HepG2 (cell line): Measurements from ENCODE around the gene VDAC1. TPM values are rescaled to one million over a fixed set of nuclear protein-coding genes. Genes with fewer than 3 reads are reported as not detected.

Experiments used
- AGO2 ChIP-seq: fragments of 200-400 bp; formaldehyde crosslinking; optimal IDR thresholded peaks from 2 replicates; pipeline ENCODE3; 2017; ENCODE audit warnings: mild to moderate bottlenecking, low read depth, low read length, moderate library complexity
- BCLAF1 ChIP-seq: fragments of 450-650 bp; IDR thresholded peaks from 2 replicates; pipeline ENCODE4 v1.6.1; 2017; ENCODE audit warnings: mild to moderate bottlenecking
- BRCA1 ChIP-seq: sonication (generic); formaldehyde crosslinking; IDR thresholded peaks from 2 replicates; pipeline ENCODE4 v1.4.0; 2020; ENCODE audit warnings: missing genetic modification reagents
- ETV5 ChIP-seq: IDR thresholded peaks from 2 replicates; pipeline ENCODE4 v1.6.1; 2018; ENCODE audit warnings: missing biosample characterization, missing genetic modification reagents, inconsistent platforms, borderline replicate concordance
- HNF4A ChIP-seq: sonication (generic); formaldehyde crosslinking; IDR thresholded peaks from 2 replicates; pipeline ENCODE4 v1.4.0; 2020; ENCODE audit warnings: missing genetic modification reagents
- IKZF1 ChIP-seq: fragments of 450-650 bp; IDR thresholded peaks from 2 replicates; pipeline ENCODE4 v1.7.1; 2016
- MIER2 ChIP-seq: IDR thresholded peaks from 2 replicates; pipeline ENCODE4 v1.6.1; 2016; ENCODE audit warnings: missing biosample characterization, missing genetic modification reagents
- PBX3 ChIP-seq: sonication (generic); formaldehyde crosslinking; IDR thresholded peaks from 2 replicates; pipeline ENCODE4 v1.8.1; 2023; ENCODE audit warnings: missing genetic modification reagents, inconsistent platforms, borderline replicate concordance
- POLR2A ChIP-seq, 2 experiments: IDR thresholded peaks; 2 replicates each; pipeline ENCODE4 v1.6.1; 2011; ENCODE audit warnings: low read depth in 2 of 2, low read length in 2 of 2, mild to moderate bottlenecking in 1 of 2, moderate library complexity in 1 of 2; ENCODE audit not compliant: insufficient read depth in 1 of 2
- SP2 ChIP-seq: sonication (generic); formaldehyde crosslinking; IDR thresholded peaks from 2 replicates; pipeline ENCODE4 v1.5.1; 2020; ENCODE audit warnings: mild to moderate bottlenecking, missing genetic modification reagents
- TEAD2 ChIP-seq: sonication (generic); formaldehyde crosslinking; IDR thresholded peaks from 2 replicates; pipeline ENCODE4 v1.9.0; 2021; ENCODE audit warnings: missing genetic modification reagents
- ZBTB40 ChIP-seq, 2 experiments: fragments of 450-650 bp in 1 of 2; sonication (generic) in 1 of 2; formaldehyde crosslinking in 1 of 2; IDR thresholded peaks; 2 replicates each; pipeline versions ENCODE4 v1.6.1 to v1.8.0; 2016 to 2022; ENCODE audit warnings: antibody characterized with exemption in 1 of 2, mild to moderate bottlenecking in 1 of 2, missing genetic modification reagents in 1 of 2
- ZNF121 ChIP-seq: sonication (generic); formaldehyde crosslinking; IDR thresholded peaks from 2 replicates; pipeline ENCODE4 v1.5.0; 2020; ENCODE audit warnings: mild to moderate bottlenecking, missing genetic modification reagents
- ZNF143 ChIP-seq: sonication (generic); formaldehyde crosslinking; IDR thresholded peaks from 2 replicates; pipeline ENCODE4 v1.4.0; 2020; ENCODE audit warnings: missing genetic modification reagents
- ZNF263 ChIP-seq: sonication (generic); formaldehyde crosslinking; IDR thresholded peaks from 2 replicates; pipeline ENCODE4 v1.4.0; 2020; ENCODE audit warnings: missing genetic modification reagents
- ZNF354B ChIP-seq: sonication (generic); formaldehyde crosslinking; IDR thresholded peaks from 2 replicates; pipeline ENCODE4 v1.8.0; 2022; ENCODE audit warnings: mild to moderate bottlenecking, missing genetic modification reagents
- ZNF720 ChIP-seq: sonication (generic); formaldehyde crosslinking; IDR thresholded peaks from 2 replicates; pipeline ENCODE4 v1.4.0; 2020; ENCODE audit warnings: missing genetic modification reagents
- ZNF773 ChIP-seq: sonication (generic); formaldehyde crosslinking; IDR thresholded peaks from 2 replicates; pipeline ENCODE4 v1.4.0; 2020; ENCODE audit warnings: missing genetic modification reagents, borderline replicate concordance
- polyA plus RNA-seq, 8 experiments: library from polyadenylated mRNA; depleted of rRNA in 3 of 8; stranded (reverse) in 7 of 8; unstranded in 1 of 8; fragments of >200 nt; fragmentation: Illumina TruSeq in 4 of 8; extraction: Trizol in 4 of 8; gene quantifications; 2 replicates each; pipeline versions ENCODE4 v1.2.1 to v1.2.3, GENCODE V29; 2011 to 2016; ENCODE audit warnings: low read depth in 4 of 8, missing spikeins in 1 of 8, mixed read lengths in 1 of 8; ENCODE audit not compliant: insufficient read depth in 1 of 8
- total RNA-seq, 5 experiments: library from RNA; depleted of rRNA; stranded (reverse); fragments of >200 nt; fragmentation: Illumina TruSeq; extraction: Trizol; gene quantifications; 2 replicates each; pipeline ENCODE4 v1.2.3, GENCODE V29; 2016; ENCODE audit warnings: low read depth in 1 of 5

The VDAC1 gene
- total and polyA plus RNA-seq, 2 of the 13 experiments (the other 11 are each of a cell fraction or from before 2014, with no cell fraction given): 112 to 380 TPM

GRCh38 chr5:134003817-134004625 lies 754 bp downstream of the VDAC1 start (continued):
- TF ChIP-seq ZBTB40 (IDR thresholded peaks at IDR 0.05): no peak
- 0 out of 2 replicates have a peak, but pooled peaks have one; percentile 30 for TF ChIP-seq ZBTB40 (CRISPR knock-in tag; IDR thresholded peaks at IDR 0.05)
- peak; percentile 81 for TF ChIP-seq AGO2
- TF ChIP-seq ZNF143: no peak
- TF ChIP-seq ZNF121 (CRISPR knock-in tag): 0 out of 2 replicates have a peak, but pooled peaks have one; percentile 15
- TF ChIP-seq BCLAF1: no peak
- no peak for TF ChIP-seq SP2 (CRISPR knock-in tag)
- TF ChIP-seq HNF4A (CRISPR knock-in tag): no peak
- no peak for TF ChIP-seq ZNF720
- 0 out of 2 replicates have a peak, but pooled peaks have one; percentile 2 for TF ChIP-seq ETV5 (CRISPR knock-in tag)
- no peak for TF ChIP-seq IKZF1
- TF ChIP-seq BRCA1 (CRISPR knock-in tag): no peak
- TF ChIP-seq ZNF354B (CRISPR knock-in tag): no peak
- no peak for TF ChIP-seq PBX3 (CRISPR knock-in tag)
- no peak; a peak in 1 of 4 replicates for TF ChIP-seq POLR2A (IDR thresholded peaks at IDR 0.05; ENCODE audit: insufficient read depth in 1 of 2, low read depth in 2 of 2, low read length in 2 of 2)
- no peak for TF ChIP-seq TEAD2 (CRISPR knock-in tag)
- no peak for TF ChIP-seq ZNF773 (CRISPR knock-in tag)
- TF ChIP-seq MIER2 (CRISPR knock-in tag): no peak
- no peak; the same call in 1 of the 2 replicates for TF ChIP-seq ZNF263 (CRISPR knock-in tag)
